Subcutaneous adipose tissue (tissue), 4 donors: Measurements from ENCODE around the gene TNFSF12. TPM values are rescaled to one million over a fixed set of nuclear protein-coding genes. Genes with fewer than 3 reads are reported as not detected.

Source experiments
- CTCF ChIP-seq: fragments of 450-650 bp; IDR thresholded peaks from one replicate; pipeline ENCODE4 v1.5.1; 2016; ENCODE audit warnings: low read depth, mild to moderate bottlenecking, control low read depth, antibody characterized with exemption, moderate library complexity
- total RNA-seq, 4 donors: library from RNA; depleted of rRNA; stranded (reverse); fragments of >200 nt; gene quantifications; one replicate each; pipeline ENCODE4 v1.1.0, GENCODE V29; 2016

Gene TNFSF12
- total RNA-seq, 4 donors from 2014 or later = 21.2 to 61.9 (median 58.7) TPM

DNA sequence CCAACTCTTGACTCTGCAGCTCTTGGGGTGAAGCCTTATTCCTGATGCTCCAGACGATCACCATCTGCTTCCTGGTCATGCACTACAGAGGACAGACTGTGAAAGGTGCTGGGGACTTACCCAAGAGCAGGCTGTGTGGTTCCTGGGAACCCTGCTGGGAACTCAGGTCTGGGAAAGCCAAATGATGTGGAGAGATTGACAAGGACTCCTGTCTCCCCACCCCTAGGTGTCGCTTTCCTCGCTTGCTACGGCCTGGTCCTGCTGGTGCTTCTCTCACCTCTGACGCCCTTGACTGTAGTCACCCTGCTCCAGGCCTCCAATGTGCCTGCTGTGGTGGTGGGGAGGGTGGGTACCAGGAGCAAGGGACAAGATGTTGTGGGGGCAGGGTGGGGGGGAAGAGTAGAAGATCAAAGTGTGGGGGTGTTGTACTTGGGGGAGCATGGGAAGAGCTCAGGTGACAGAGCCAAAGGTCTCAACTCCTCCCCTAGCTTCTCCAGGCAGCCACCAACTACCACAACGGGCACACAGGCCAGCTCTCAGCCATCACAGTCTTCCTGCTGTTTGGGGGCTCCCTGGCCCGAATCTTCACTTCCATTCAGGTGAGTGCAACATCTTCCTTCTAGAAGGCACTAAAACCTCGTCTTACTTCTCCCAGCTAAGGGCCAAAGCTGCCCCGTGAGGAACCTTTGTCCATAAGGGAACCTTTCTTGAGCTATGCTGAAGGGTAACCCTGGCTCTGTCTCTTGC lies 38.0 kb downstream of the TNFSF12 start:
- TF ChIP-seq CTCF = no peak

- no peak for TF ChIP-seq CTCF
Observed at GRCh38 chr17:7587420-7588151, 38.7 kb downstream of the TNFSF12 start.

GRCh38 chr17:7588553-7589203 lies 39.8 kb downstream of the TNFSF12 start:
- TF ChIP-seq CTCF = no peak

DNA sequence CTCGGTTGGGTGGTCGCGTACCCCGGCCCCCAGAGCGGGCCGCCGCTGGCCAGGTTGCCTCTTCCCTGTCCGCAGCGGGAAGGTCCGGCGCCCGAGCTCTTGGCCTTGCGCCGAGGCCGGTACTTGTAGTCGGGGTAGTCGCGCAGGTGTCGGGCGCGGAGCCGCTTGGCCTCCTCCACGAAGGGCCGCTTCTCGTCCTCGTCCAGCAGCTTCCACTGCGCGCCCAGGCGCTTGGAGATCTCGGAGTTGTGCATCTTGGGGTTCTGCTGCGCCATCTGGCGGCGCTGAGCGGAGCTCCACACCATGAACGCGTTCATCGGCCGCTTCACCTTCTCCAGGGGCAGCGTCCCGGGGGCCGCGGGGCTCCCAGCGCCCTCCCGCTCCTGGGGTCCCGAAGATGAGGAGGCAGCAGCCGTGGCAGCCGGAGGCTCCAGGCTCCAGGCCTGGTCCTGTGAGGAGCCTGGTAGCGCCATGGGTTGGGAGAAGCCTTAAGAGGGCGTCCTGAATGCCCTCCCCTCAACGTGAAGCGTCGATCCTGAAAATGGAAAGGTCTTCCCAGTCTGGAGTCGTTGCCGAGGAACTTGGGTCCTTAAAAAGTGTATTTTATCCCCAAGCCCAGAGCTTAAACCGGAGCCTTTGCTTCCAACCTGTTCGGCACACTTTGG lies 40.5 kb downstream of the TNFSF12 start:
- no peak for TF ChIP-seq CTCF

GRCh38 chr17:7589891-7590691 lies 41.2 kb downstream of the TNFSF12 start, which contains the start of gene SOX15:
Gene SOX15 (minus strand): TSS chr17:7590094. CDS start chr17:7589676, 418 bp downstream.
- no peak for TF ChIP-seq CTCF

GRCh38 chr17:7590743-7591142 lies 41.9 kb downstream of the TNFSF12 start:
- no peak for TF ChIP-seq CTCF
